Endothelial cell of umbilical vein (primary cell): ENCODE measurements around the gene VSIG1.

Experiments used
- EZH2 ChIP-seq: IDR thresholded peaks from 2 replicates; pipeline ENCODE4 v1.6.1; 2012; ENCODE audit warnings: borderline replicate concordance, low read depth, mild to moderate bottlenecking, moderate library complexity, low read length, inconsistent platforms; ENCODE audit not compliant: severe bottlenecking
- FOS ChIP-seq: IDR thresholded peaks from 2 replicates; pipeline ENCODE4 v1.6.1; 2011; ENCODE audit warnings: mild to moderate bottlenecking, low read length, moderate library complexity, borderline replicate concordance; ENCODE audit not compliant: insufficient read depth
- JUN ChIP-seq: IDR thresholded peaks from 2 replicates; pipeline ENCODE4 v1.6.1; 2011; ENCODE audit warnings: borderline replicate concordance, low read depth; ENCODE audit not compliant: insufficient read length, insufficient read depth
- MYC ChIP-seq: IDR thresholded peaks from one replicate; pipeline ENCODE4 v1.6.1; 2011; ENCODE audit warnings: mild to moderate bottlenecking, low read depth, low read length
- POLR2A ChIP-seq: IDR thresholded peaks from 2 replicates; pipeline ENCODE4 v1.6.1; 2012; ENCODE audit warnings: low read depth, mild to moderate bottlenecking, control low read depth, low read length
- TF ChIP-seq, protein P1 (sequence below), 2 donors: IDR thresholded peaks; 1 replicate in 1 of 2; 2 replicates in 1 of 2; pipeline ENCODE4 v1.5.1; 2011; ENCODE audit warnings: low read length in 2 of 2, mild to moderate bottlenecking in 2 of 2, moderate library complexity in 2 of 2, control low read depth in 1 of 2, inconsistent platforms in 1 of 2, low read depth in 1 of 2; ENCODE audit not compliant: insufficient read depth in 1 of 2; ENCODE audit errors: extremely low read depth in 1 of 2

DNA sequence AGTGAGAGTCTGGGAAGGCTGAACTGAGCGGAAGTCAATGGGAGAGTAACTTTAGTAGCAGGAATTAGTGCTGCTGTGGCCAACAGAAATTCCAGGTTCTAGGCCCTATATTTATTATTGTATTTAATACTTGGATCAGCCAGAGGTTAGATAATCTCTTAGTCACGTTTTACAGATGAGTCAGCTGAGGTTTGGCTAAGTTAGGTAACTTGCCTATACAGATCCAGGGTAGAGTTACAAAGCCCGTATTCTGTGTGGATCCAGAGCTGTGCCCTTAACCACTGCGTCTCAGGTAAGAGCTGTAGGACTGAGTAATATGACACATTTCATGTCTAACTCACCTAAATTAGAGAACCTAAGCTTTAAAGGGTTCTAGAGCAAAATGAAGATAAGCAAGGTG lies 26.0 kb downstream of the VSIG1 start:
- TF ChIP-seq, protein P1, sequence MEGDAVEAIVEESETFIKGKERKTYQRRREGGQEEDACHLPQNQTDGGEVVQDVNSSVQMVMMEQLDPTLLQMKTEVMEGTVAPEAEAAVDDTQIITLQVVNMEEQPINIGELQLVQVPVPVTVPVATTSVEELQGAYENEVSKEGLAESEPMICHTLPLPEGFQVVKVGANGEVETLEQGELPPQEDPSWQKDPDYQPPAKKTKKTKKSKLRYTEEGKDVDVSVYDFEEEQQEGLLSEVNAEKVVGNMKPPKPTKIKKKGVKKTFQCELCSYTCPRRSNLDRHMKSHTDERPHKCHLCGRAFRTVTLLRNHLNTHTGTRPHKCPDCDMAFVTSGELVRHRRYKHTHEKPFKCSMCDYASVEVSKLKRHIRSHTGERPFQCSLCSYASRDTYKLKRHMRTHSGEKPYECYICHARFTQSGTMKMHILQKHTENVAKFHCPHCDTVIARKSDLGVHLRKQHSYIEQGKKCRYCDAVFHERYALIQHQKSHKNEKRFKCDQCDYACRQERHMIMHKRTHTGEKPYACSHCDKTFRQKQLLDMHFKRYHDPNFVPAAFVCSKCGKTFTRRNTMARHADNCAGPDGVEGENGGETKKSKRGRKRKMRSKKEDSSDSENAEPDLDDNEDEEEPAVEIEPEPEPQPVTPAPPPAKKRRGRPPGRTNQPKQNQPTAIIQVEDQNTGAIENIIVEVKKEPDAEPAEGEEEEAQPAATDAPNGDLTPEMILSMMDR (IDR thresholded peaks at IDR 0.05; ENCODE audit: extremely low read depth in 1 of 2, insufficient read depth in 1 of 2, low read depth in 1 of 2, low read length in 2 of 2) = no peak
- TF ChIP-seq POLR2A = no peak
- TF ChIP-seq EZH2 = no peak
- no peak for TF ChIP-seq JUN
- no peak for TF ChIP-seq MYC
- no peak for TF ChIP-seq FOS
